GM12878 (cell line): Measurements from ENCODE around the gene HTR3E. TPM values are rescaled to one million over a fixed set of nuclear protein-coding genes. Genes with fewer than 3 reads are reported as not detected.
A peak's percentile ranks its signal among the peaks of the same experiment; 100 is the strongest.

Source experiments
- ATAC-seq: fragments of 200-7000 bp; cut with Tn5 transposase; 3 replicates; pipeline ENCODE4 v1.9.1; 2020; ENCODE audit warnings: mild to moderate bottlenecking, moderate library complexity
- BruUV-seq: library from RNA; stranded (reverse); fragments of 400-500 nt; replicated peaks from 2 replicates; lab custom pipeline; 2021; lab: Mats Ljungman, UMichigan
- CTCF ChIA-PET: fragments of 300-600 bp; sonication (Branson Sonifier 250); formaldehyde crosslinking; extraction: SDS; loops from one replicate; lab custom pipeline; 2021; ENCODE audit warnings: inconsistent platforms; lab: Yijun Ruan, JAX
- POLR2A ChIA-PET: fragments of 350-600 bp; formaldehyde crosslinking; extraction: SDS; loops from one replicate; lab custom pipeline; 2021; ENCODE audit warnings: inconsistent platforms; lab: Charles Lee
- RAD21 ChIA-PET: fragments of 300-600 bp; sonication (Branson Sonifier 250); formaldehyde crosslinking; loops from one replicate; lab custom pipeline; 2023; ENCODE audit warnings: antibody characterized with exemption; ENCODE audit not compliant: unreplicated experiment; lab: Charles Lee
- SMC1A ChIA-PET: fragments of 300-600 bp; sonication (Branson Sonifier 250); formaldehyde crosslinking; loops from one replicate; lab custom pipeline; 2023; ENCODE audit not compliant: unreplicated experiment, uncharacterized antibody; lab: Charles Lee
- DNase-seq: peaks from one replicate; pipeline ENCODE4 v3.0.0-alpha.2; 2011; ENCODE audit warnings: low read depth, low spot score
- FAIRE-seq: peaks from 3 replicates; lab custom pipeline; 2011; peaks lifted over from hg19 to GRCh38; lab: Jason Lieb, UNC
- H2AFZ ChIP-seq: 2 replicates; pipeline ENCODE4 v1.6.0; 2011; ENCODE audit warnings: low read depth, low read length, control low read depth; ENCODE audit not compliant: control insufficient read depth
- H3K27ac ChIP-seq: 2 replicates; pipeline ENCODE4 v1.5.1; 2011; ENCODE audit warnings: control low read depth; ENCODE audit not compliant: control insufficient read depth, insufficient read depth
- H3K27me3 ChIP-seq, 2 experiments: replicated peaks in 1 of 2; 2 replicates each; pipeline versions ENCODE4 v1.6.0 to v1.6.1; 2011; ENCODE audit warnings: low read length in 1 of 2; ENCODE audit not compliant: control insufficient read depth in 2 of 2, insufficient read depth in 2 of 2
- H3K36me3 ChIP-seq, 2 experiments: 2 replicates each; pipeline ENCODE4 v1.5.1; 2011; ENCODE audit warnings: low read length in 1 of 2; ENCODE audit not compliant: control insufficient read depth in 2 of 2, insufficient read depth in 2 of 2
- H3K4me1 ChIP-seq: 2 replicates; pipeline ENCODE4 v1.6.1; 2011; ENCODE audit warnings: mild to moderate bottlenecking, low read length, moderate library complexity, mixed read lengths; ENCODE audit not compliant: control insufficient read depth, insufficient read depth
- H3K4me2 ChIP-seq: 2 replicates; pipeline ENCODE4 v1.6.0; 2011; ENCODE audit warnings: control low read depth; ENCODE audit not compliant: control insufficient read depth, insufficient read depth
- H3K4me3 ChIP-seq: fragments of 200-600 bp; sonication (generic); 2 replicates; pipeline ENCODE4 v1.5.1; 2016
- H3K79me2 ChIP-seq: 2 replicates; pipeline ENCODE4 v1.6.0; 2011; ENCODE audit warnings: low read length; ENCODE audit not compliant: control insufficient read depth, insufficient read depth
- H3K9ac ChIP-seq: 2 replicates; pipeline ENCODE4 v1.8.0; 2011; ENCODE audit warnings: low read length, control low read depth, mixed read lengths; ENCODE audit not compliant: control insufficient read depth, insufficient read depth
- H3K9me3 ChIP-seq: replicated peaks from 3 replicates; pipeline ENCODE4 v1.5.1; 2011; ENCODE audit warnings: mild to moderate bottlenecking, low read length; ENCODE audit not compliant: control insufficient read depth, insufficient read depth
- H4K20me1 ChIP-seq: 2 replicates; pipeline ENCODE4 v1.6.0; 2011; ENCODE audit not compliant: control insufficient read depth, insufficient read depth
- BHLHE40 ChIP-seq, 2 experiments: fragments of 450-650 bp in 1 of 2; IDR thresholded peaks; 2 replicates each; pipeline ENCODE4 v1.6.1; 2011 to 2017; ENCODE audit warnings: low read depth in 2 of 2, borderline replicate concordance in 1 of 2, improper control_type of control experiment in 1 of 2, low read length in 1 of 2, mild to moderate bottlenecking in 1 of 2
- CBX3 ChIP-seq: fragments of 200-600 bp; sonication (generic); IDR thresholded peaks from 2 replicates; pipeline ENCODE4 v1.6.1; 2016; ENCODE audit warnings: low read depth, borderline replicate concordance
- IKZF1 ChIP-seq: fragments of 450-650 bp; conservative IDR thresholded peaks from 2 replicates; pipeline ENCODE4 v1.6.1; 2017; ENCODE audit warnings: antibody characterized with exemption, mild to moderate bottlenecking
- LARP7 ChIP-seq: fragments of 450-650 bp; IDR thresholded peaks from 2 replicates; pipeline ENCODE4 v1.6.1; 2017; ENCODE audit warnings: mild to moderate bottlenecking
- MLLT1 ChIP-seq: fragments of 450-650 bp; IDR thresholded peaks from 2 replicates; pipeline ENCODE4 v1.6.1; 2016; ENCODE audit warnings: mild to moderate bottlenecking
- MTA3 ChIP-seq: IDR thresholded peaks from 2 replicates; pipeline ENCODE4 v1.6.1; 2012; ENCODE audit warnings: low read length, inconsistent platforms, borderline replicate concordance
- MXI1 ChIP-seq: fragments of 150-350 bp; IDR thresholded peaks from 2 replicates; pipeline ENCODE4 v1.6.1; 2011; ENCODE audit warnings: low read depth, mild to moderate bottlenecking, inconsistent platforms, low read length, improper control_type of control experiment
- NR2C1 ChIP-seq: fragments of 450-650 bp; IDR thresholded peaks from 2 replicates; pipeline ENCODE4 v1.6.1; 2017; ENCODE audit warnings: antibody characterized with exemption, mild to moderate bottlenecking, moderate library complexity
- NRF1 ChIP-seq: conservative IDR thresholded peaks from 2 replicates; pipeline ENCODE4 v1.6.1; 2011; ENCODE audit warnings: mild to moderate bottlenecking, low read depth, low read length, improper control_type of control experiment
- RB1 ChIP-seq: fragments of 450-650 bp; formaldehyde crosslinking; IDR thresholded peaks from 2 replicates; pipeline ENCODE4 v1.6.1; 2017; ENCODE audit warnings: mild to moderate bottlenecking, borderline replicate concordance
- RBBP5 ChIP-seq: fragments of 200-600 bp; sonication (generic); conservative IDR thresholded peaks from 2 replicates; pipeline ENCODE4 v1.6.1; 2016
- SKIL ChIP-seq: fragments of 450-650 bp; IDR thresholded peaks from 2 replicates; pipeline ENCODE4 v1.6.1; 2017; ENCODE audit warnings: mild to moderate bottlenecking, low read depth, inconsistent platforms; ENCODE audit not compliant: poor library complexity, severe bottlenecking
- WGBS: methylation state at CpG from one replicate; pipeline ENCODE4 v1.1.6; 2016; ENCODE audit warnings: low lambda C conversion rate; ENCODE audit not compliant: insufficient replicate concordance, insufficient coverage; ENCODE audit errors: missing lambda C conversion rate; 5-methylcytosine and 5-hydroxymethylcytosine counted together
- in situ Hi-C: fragments of 300-500 bp; cut with MboI; formaldehyde crosslinking; loops from 9 replicates; pipeline ENCODE4 v1.14.3; 2018; ENCODE audit warnings: mixed read lengths
- intact Hi-C: fragments of 100-400 bp; cut with micrococcal nuclease; formaldehyde crosslinking; loops from one replicate; pipeline ENCODE4 v1.14.2; 2022; ENCODE audit not compliant: unreplicated experiment
- polyA plus RNA-seq, 11 experiments: library from polyadenylated mRNA; depleted of rRNA in 4 of 11; unstranded in 6 of 11; stranded (reverse) in 5 of 11; fragments of >200 nt; fragmentation: Nextera tagmentation in 4 of 11; fragmentation: Illumina TruSeq in 1 of 11; extraction: Ambion mirVana in 4 of 11; extraction: Trizol in 1 of 11; gene quantifications; 1 replicate in 1 of 11; 2 replicates in 10 of 11; pipeline versions ENCODE4 v1.2.1 to v1.2.3, GENCODE V29; 2011 to 2016; ENCODE audit warnings: inconsistent platforms in 2 of 11, missing spikeins in 2 of 11, low read depth in 1 of 11
- total RNA-seq, 4 experiments: library from RNA; depleted of rRNA in 3 of 4; stranded (reverse); fragments of >200 nt in 3 of 4; fragmentation: Illumina TruSeq in 1 of 4; extraction: Trizol in 1 of 4; gene quantifications; 2 replicates each; pipeline versions ENCODE4 v1.2.1 to v1.2.3, GENCODE V29; 2013 to 2021
- TF ChIP-seq, protein P1 (sequence below), 3 experiments: IDR thresholded peaks in 2 of 3; conservative IDR thresholded peaks in 1 of 3; 2 replicates each; pipeline ENCODE4 v1.5.1; 2011; ENCODE audit warnings: low read depth in 3 of 3, low read length in 3 of 3, mild to moderate bottlenecking in 3 of 3, control low read depth in 2 of 3, moderate library complexity in 2 of 3, inconsistent platforms in 1 of 3, mixed read lengths in 1 of 3; ENCODE audit not compliant: control insufficient read depth in 2 of 3, insufficient read depth in 1 of 3; ENCODE audit errors: extremely low read depth in 1 of 3
- TF ChIP-seq, protein P2 (sequence below): IDR thresholded peaks from 2 replicates; pipeline ENCODE4 v1.6.1; 2011; ENCODE audit warnings: low read depth, low read length, improper control_type of control experiment, borderline replicate concordance

HTR3E gene
- total and polyA plus RNA-seq, 10 of the 15 experiments (the other 5 are each of a cell fraction or from before 2014, with no cell fraction given) = not detected

DNA sequence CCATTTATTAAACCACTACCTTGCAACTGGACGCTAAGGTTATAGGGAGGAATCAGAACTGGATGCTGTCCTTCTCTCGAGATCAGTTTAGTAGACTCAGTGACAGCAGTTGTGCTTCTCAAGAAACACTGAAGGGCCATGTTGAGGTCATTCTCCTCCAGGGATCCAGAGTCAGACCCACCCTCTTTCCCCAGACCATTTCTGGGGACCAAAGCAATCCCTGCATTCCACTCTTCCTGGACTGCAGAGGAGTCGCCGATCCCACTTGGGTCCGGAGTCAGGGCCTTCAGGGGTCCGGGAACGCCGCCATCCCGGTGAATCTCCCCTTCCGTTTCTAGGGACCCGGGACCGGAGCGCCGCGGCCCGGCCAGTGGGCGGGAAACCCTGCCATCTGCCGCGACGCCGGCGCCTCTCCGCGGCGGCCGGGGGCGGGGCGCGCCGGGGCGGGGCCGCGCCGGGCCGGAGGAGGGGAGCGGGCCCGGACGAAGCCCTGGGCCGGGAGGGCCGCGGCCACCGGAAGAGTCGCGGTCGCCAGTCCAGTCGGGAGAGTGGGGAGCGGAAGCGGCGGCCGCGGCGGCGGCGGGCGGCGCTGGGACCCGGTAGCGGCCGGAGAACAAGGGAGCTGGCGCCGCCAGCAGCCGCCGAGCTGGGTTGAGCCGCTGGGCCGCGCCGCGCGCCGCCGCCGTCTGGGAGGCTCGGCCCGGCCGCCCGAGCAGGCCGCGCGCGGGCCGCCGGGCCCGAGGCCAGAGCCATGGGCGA lies 58.2 kb downstream of the HTR3E start, which contains the start of gene DVL3:
Gene DVL3, plus strand, starts transcription at position 493 of the 759 bp plus-strand sequence. Its CDS starts 259 bp downstream, at position 752.
- no TSS peak for BruUV-seq
- SMC1A ChIA-PET = interaction anchor here (0.7 to 1.4 kb wide), 4 partner anchors 22 to 91 kb away, joined by 3 to 4 read pairs (median 4); no protein-coding TSS in a partner anchor
- no peak for DNase-seq
- peak within 1 kb of the TSS; percentile 35 for H3K27ac ChIP-seq
- intact Hi-C loops (loop anchor here (1.0 kb wide), 1 partner anchor 21 kb away; no protein-coding TSS in a partner anchor), in situ Hi-C loops (no loop called here)
- H2AFZ ChIP-seq = peak within 1 kb of the TSS; percentile 93
- H3K4me1 ChIP-seq = peaks cover 4% of the 10 kb centered on the region; the same call in 1 of the 2 replicates
- H3K27me3 ChIP-seq = no peaks in the 10 kb centered on the region
- H3K4me3 ChIP-seq = peak within 1 kb of the TSS; percentile 82
- POLR2A ChIA-PET = interaction anchor here (0.9 to 2.4 kb wide), 3 partner anchors 20 to 31 kb away, joined by 3 to 6 read pairs (median 4); partner anchors contain the start of genes ABCF3 and EIF2B5
- FAIRE-seq = no peak
- RAD21 ChIA-PET = interaction anchor here (0.7 to 2.2 kb wide), 6 partner anchors 9 to 31 kb away, joined by 3 to 10 read pairs (median 3); partner anchors contain the start of genes ABCF3, AP2M1 and EIF2B5
- H3K79me2 ChIP-seq = peaks cover 36% of the 10 kb centered on the region
- H3K9ac ChIP-seq = peak within 1 kb of the TSS; percentile 88
- peak within 1 kb of the TSS; percentile 78 for H3K4me2 ChIP-seq
- H3K9me3 ChIP-seq = no peaks in the 10 kb centered on the region
- H3K36me3 ChIP-seq = no peaks in the 10 kb centered on the region
- CTCF ChIA-PET = interaction anchor here (0.9 to 1.6 kb wide), 3 partner anchors 9 to 32 kb away, joined by 3 to 7 read pairs (median 3); partner anchors contain the start of gene EIF2B5
- no peaks in the 10 kb centered on the region for H4K20me1 ChIP-seq
- ATAC-seq = peak; percentile 81
- WGBS = 3% methylated on average over 52 of the region's 84 CpGs
- TF ChIP-seq, protein P1, sequence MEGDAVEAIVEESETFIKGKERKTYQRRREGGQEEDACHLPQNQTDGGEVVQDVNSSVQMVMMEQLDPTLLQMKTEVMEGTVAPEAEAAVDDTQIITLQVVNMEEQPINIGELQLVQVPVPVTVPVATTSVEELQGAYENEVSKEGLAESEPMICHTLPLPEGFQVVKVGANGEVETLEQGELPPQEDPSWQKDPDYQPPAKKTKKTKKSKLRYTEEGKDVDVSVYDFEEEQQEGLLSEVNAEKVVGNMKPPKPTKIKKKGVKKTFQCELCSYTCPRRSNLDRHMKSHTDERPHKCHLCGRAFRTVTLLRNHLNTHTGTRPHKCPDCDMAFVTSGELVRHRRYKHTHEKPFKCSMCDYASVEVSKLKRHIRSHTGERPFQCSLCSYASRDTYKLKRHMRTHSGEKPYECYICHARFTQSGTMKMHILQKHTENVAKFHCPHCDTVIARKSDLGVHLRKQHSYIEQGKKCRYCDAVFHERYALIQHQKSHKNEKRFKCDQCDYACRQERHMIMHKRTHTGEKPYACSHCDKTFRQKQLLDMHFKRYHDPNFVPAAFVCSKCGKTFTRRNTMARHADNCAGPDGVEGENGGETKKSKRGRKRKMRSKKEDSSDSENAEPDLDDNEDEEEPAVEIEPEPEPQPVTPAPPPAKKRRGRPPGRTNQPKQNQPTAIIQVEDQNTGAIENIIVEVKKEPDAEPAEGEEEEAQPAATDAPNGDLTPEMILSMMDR (IDR thresholded peaks at IDR 0.05 in 2 of 3, conservative IDR thresholded peaks at IDR 0.05 in 1 of 3; ENCODE audit: control insufficient read depth in 2 of 3, extremely low read depth in 1 of 3, insufficient read depth in 1 of 3, low read depth in 3 of 3, low read length in 3 of 3) = 0 out of 6 replicates have a peak, but pooled peaks of 1 of the 3 experiments have one; percentile 4
- no peak for TF ChIP-seq CBX3
- peak; percentile 79 for TF ChIP-seq IKZF1
- TF ChIP-seq MXI1 = 0 out of 2 replicates have a peak, but pooled peaks have one; percentile 54
- TF ChIP-seq MTA3 = no peak
- no peak for TF ChIP-seq RBBP5
- TF ChIP-seq SKIL = no peak
- TF ChIP-seq NRF1 = no peak
- no peak; the same call in 1 of the 2 replicates for TF ChIP-seq LARP7
- peak; percentile 77; the same call in 1 of the 2 replicates for TF ChIP-seq RB1
- TF ChIP-seq, protein P2, sequence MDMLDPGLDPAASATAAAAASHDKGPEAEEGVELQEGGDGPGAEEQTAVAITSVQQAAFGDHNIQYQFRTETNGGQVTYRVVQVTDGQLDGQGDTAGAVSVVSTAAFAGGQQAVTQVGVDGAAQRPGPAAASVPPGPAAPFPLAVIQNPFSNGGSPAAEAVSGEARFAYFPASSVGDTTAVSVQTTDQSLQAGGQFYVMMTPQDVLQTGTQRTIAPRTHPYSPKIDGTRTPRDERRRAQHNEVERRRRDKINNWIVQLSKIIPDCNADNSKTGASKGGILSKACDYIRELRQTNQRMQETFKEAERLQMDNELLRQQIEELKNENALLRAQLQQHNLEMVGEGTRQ = no peak
- TF ChIP-seq NR2C1 = peak; percentile 21; the same call in 1 of the 2 replicates
- TF ChIP-seq MLLT1 = 0 out of 2 replicates have a peak, but pooled peaks have one; percentile 6
- TF ChIP-seq BHLHE40 (IDR thresholded peaks at IDR 0.05; ENCODE audit: borderline replicate concordance in 1 of 2, low read depth in 2 of 2, low read length in 1 of 2) = peak in 1 of 2 experiments; percentile 44; a peak in 2 of 4 replicates
